ENCODE results near the gene ENTHD1.

DNA sequence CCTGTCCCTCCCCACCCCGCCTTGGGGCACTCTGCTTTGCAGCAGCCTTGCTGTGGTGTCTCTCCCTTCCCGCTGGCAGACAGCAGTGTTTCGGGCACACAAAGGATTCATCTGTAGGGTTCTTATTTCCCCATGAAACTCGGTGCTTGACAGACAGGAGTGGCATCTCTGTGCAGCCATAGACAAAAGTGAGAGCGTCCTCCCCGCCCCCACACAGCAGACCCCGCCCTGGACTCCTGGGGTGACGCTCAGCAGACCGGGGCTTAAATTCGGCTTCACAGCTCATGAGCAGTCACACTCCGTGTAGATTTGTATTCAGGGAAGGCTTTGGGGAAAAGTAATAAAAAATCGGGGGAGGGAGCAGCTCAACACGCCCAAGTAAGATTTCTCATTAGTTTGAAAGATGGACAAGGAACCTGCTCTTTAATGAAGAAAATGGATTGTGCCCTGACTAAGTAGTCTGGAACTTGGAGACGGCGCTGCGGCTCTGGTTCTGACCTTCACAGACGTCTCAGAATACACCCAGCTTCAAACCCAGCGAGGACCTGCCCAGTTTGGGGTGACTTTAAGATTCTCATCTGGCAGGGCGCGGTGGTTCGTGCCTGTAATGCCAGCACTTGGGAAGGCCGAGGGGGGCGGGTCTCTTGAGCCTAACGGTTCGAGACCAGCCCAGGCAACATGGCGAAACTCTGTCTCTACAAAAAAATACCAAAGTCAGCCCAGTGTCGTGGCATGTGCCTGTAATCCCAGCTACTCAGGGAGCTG lies 187.0 kb downstream of the ENTHD1 start:
- TF ChIP-seq POLR2A (IDR thresholded peaks at IDR 0.05), result no peak
- TF ChIP-seq, protein P1, sequence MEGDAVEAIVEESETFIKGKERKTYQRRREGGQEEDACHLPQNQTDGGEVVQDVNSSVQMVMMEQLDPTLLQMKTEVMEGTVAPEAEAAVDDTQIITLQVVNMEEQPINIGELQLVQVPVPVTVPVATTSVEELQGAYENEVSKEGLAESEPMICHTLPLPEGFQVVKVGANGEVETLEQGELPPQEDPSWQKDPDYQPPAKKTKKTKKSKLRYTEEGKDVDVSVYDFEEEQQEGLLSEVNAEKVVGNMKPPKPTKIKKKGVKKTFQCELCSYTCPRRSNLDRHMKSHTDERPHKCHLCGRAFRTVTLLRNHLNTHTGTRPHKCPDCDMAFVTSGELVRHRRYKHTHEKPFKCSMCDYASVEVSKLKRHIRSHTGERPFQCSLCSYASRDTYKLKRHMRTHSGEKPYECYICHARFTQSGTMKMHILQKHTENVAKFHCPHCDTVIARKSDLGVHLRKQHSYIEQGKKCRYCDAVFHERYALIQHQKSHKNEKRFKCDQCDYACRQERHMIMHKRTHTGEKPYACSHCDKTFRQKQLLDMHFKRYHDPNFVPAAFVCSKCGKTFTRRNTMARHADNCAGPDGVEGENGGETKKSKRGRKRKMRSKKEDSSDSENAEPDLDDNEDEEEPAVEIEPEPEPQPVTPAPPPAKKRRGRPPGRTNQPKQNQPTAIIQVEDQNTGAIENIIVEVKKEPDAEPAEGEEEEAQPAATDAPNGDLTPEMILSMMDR (IDR thresholded peaks at IDR 0.05), result no peak
- TF ChIP-seq POLR2AphosphoS5 (IDR thresholded peaks at IDR 0.05), result no peak

All from suprapubic skin (tissue), 4 donors.